GM18526 (cell line): ENCODE results near the gene COX6B2.

Experiments
- POLR2A ChIP-seq: IDR thresholded peaks from 3 replicates; pipeline ENCODE4 v1.6.1; 2011; ENCODE audit not compliant: insufficient read length; ENCODE audit errors: extremely low read depth

Gene COX6B2

DNA sequence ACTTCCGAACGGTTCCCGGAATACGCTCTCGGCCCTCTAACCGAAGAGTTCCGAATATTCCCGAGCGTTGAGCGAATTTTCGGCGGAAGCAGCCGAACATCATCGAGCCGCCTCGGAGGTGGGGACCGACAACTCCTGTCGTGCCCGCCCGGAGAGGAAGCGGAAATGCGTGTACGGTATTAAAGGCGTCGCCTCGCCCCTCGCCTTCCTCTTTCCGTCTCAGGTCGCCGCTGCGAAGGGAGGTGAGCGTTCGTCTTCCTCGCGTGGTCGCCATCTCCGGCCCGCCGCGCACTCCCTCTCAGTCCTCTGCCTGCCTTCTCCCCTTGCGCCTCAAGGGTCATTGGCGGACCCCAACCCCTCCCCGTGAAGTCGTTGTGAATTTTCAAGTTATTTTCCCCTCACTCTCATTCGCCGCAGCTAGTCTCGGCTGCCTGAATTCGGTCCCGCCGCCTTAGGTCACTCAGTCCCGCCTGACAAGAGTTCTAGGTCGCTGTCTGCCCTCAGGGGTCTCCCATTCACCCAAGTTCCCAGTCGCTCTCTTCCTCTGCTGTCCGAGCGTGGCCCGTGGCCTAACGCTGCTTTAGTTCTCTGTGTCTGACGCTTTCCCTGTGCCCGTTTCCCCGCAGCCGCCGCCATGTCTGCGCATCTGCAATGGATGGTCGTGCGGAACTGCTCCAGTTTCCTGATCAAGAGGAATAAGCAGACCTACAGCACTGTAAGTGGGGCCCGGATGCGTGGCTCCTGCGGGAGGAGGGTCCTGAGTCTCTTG is 31.4 kb upstream of the COX6B2 start, which contains the start of gene RPL28:
Gene RPL28, plus strand, starts transcription at position 209 of the 769 bp plus-strand sequence. Its CDS starts 426 bp downstream, at position 635.
- TF ChIP-seq POLR2A, result peak; percentile 100

DNA sequence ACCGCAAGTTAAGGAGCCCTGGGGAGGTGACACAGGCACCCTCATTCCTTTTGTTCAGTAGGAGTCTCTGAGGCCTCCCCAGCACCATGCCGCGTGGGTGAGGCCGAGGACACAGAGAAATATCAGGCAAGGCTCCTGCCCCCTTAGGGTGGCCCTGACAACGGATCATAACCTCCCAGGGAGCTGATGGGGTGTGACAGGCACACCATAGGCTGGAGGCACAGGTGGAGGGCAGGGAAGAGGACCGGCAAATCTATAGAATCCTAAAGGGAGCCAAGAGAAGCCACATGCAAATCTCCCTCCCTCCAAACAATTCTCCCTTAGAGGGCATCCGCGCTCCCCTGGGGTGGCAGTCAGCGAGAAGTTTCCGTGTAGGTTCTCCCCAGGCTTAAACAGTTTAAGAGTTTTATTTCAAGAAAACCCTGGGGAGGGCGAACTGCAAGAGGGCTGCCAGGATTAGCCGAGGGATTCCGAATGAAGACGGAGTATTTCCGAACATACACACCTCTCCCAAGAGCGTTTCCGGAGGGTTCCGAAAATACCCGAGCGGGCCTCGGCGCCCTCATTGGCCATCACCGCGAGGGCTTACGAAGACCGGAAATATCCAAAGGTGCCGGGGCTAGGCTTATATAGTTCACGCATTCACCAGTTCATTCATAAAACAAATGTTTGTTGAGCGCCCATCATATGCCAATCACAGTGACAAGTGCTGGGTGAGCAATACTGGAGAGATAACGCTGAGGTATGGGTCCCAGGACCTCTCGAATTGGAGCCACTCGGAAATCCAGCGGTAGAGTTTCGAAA is 30.6 kb upstream of the COX6B2 start:
- TF ChIP-seq POLR2A, result no peak

DNA sequence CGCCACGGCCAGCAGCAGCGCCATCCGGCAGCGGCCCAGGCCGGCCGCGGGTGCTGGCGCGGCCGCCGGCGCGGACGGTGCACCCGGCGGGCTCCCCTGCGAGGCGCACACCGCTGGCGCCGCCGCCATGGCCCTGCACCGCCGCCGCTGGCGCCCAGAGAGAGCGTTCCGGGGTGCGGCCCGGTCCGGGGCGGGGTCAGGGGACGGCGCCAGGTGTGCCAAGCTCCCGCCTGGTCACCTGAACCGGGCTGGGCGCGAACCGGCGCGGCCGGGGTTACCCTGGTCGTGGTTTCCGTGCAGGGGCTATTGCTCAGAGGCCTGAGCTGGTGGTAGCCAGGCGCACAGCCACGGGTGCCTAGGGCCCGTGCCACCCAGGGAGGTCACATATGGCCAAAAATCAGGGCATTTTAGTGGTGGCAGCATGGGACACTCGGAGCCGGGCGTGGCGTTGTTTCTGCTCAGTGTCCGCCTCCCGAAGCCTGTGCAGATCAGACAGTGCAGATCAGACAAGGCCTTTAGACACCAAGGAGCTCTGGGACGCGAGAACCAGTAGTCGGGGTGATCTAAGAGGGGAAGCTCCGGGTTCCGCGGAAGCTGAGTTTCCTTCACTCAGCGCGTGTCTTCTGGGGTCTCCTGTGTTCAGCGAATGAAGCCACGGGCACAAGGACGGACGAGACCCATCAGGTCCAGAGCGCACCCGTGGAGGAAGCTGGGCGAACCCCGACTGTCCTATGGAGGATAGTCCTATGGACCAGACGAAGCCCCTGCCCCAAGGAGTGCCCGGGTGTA is 29.8 kb upstream of the COX6B2 start, which contains the start of gene TMEM238:
Gene TMEM238, minus strand, starts transcription at position 162 of the 789 bp plus-strand sequence. Its CDS starts 33 bp downstream, at position 129.
- TF ChIP-seq POLR2A, result peak; percentile 19

DNA sequence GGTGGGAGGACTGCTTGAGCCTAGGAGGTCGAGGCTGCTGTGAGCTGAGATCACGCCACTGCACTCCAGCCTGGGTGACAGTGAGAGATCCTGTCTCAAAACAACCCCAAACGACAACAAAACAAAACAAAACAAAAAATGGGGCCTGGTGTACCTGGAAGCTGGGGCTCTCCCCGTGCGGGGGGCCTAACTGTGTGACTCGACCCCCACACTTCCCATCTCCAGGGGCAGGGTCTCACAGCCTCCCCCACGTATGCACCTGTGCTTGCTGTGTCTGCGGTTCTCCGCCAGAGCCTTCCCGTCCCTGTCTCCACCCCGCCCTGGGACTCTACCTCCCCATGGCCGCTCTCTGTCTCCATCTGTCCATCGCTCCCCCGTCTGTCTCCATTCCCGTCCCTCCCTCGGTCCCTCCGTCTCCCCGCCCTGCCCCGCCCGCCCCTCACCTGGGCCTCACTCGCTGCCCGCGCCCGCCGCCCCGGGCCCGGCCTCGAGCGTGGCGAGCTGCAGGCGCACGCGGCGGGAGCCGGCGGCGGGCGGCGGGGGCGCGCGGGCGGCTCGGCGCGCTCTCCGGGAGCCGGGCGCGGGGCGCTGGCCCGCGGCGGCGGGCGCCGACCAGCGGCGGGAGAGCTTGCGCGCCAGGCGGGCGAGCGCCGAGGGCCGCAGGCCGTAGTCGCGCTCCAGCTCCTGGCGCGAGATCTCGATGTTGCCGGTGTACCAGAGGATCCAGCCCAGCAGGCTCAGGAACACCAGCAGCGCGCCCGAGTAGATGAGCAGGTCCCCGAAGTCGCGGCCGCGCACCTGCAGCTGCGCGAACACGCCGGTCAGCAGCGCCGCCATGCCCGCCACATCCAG is 29.0 kb upstream of the COX6B2 start:
- TF ChIP-seq POLR2A, result no peak

DNA sequence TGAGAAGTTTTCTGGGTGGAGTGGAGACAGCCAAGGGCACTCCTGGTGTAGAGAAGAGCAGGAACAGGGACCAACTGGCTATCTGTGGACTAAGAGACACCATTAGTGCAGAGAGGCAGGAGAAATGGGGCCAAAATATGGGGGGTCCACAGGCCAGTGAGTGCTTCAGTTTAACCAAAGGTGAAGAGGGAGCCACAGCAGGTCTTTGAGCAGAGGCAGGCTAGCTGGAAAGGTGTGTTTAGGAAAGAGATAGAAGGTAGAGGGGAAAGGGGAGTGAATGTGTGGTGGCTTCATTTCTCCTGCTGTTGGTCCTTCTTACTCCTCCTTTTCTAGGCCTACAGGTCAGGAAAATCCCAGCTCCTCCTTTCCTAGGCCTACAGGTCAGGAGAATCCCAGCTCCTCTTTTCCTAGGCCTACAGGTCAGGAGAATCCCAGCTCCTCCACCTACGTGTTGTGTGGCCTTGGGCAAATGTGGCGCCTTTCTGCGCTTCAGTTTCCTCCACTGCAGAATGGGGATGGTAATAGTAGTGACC is 28.1 kb upstream of the COX6B2 start:
- TF ChIP-seq POLR2A, result no peak

DNA sequence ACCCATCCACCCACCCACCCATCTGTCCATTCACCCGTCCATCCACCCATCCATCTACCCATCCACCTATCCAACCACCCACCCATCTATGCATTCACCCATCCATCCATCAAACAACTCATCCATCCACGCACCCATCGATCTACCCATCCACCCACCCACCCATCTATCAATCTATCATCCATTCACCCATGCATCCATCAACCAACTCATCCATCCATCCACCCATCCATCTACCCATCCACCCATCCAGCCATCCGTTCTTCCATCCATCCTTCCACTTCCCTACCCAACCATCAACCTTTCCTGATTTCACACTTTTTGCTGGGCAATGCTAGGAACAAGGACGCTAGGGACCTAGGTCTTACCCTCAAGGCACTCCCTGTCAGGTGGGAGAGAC is 27.5 kb upstream of the COX6B2 start:
- TF ChIP-seq POLR2A, result no peak

DNA sequence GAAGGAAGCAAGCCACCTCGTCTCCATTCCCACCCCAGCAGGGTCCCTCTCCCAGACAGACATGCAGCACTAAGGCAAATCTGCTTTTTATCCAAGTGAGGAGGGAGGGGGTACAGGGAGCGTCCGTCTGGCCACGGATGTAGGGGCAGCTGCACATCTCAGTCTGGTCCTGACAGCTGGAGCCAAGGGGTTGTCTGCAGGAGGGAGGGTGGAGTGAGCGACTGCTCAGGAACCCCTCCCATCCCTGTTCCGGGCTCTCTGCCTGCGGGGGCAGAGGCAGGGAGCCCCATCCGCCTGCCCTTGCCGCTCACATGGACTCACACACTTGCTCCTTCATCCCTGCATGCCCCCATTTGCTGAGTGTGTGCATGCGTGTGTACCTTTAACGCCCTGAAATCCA is 24.7 kb upstream of the COX6B2 start:
- no peak for TF ChIP-seq POLR2A

DNA sequence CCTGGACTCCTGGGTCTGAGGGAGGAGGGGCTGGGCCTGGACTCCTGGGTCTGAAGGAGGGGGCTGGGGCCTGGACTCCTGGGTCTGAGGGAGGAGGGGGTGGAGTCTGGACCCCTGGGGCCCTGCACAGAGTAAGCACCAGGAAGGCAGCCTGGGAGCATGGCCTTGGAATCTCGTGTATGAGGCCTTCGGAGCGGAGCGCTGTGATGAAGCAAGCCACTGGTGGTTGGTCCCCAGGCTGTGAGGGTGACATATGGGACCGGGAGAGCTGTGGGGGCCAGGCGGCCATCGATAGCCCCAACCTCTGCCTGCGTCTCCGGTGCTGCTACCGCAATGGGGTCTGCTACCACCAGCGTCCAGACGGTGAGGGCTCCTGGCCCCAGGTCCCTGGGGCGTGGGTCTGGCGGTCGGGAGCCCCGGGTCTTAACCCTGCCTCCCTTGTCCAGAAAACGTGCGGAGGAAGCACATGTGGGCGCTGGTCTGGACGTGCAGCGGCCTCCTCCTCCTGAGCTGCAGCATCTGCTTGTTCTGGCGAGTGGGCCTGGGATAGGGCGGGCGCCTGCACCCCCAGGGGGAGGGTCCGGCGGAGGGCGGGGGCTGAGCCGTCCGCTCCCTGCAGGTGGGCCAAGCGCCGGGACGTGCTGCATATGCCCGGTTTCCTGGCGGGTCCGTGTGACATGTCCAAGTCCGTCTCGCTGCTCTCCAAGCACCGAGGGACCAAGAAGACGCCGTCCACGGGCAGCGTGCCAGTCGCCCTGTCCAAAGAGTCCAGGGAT is 23.0 kb upstream of the COX6B2 start:
- no peak for TF ChIP-seq POLR2A

DNA sequence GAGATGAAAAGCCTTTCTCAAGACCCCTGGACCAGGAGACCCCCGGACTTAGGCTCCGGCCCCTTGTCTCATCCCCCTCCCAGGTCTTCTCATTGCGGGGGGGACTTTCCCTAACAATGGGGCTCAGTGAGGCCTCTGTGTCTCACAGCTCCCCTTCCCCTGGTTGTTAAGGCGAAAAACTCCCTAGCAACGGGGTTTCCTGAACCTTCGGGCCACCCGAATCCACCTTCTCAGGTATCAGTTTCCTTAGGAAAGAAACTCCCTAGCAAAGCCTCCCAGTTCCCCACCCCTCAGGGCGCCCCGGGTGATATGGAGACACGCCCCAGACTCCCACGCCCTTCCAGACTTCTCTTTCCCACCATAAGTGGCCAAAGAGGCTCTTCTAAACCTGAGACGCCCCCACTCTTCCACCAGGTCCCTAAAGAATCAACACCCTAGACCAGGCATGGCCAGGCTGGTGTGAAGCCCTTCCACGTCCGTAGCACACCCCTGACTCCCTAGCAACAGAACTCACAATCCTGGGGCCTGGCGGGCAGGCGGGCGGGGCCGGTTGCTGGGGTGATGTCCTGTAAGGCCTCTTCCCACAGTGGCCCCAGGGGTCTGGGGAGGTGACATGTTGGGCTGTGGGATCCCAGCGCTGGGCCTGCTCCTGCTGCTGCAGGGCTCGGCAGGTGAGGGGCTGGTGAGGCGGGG is 21.9 kb upstream of the COX6B2 start, which contains the start of gene TMEM190:
Gene TMEM190, plus strand, starts transcription at position 586 of the 693 bp plus-strand sequence. Its CDS starts 28 bp downstream, at position 614.
- no peak for TF ChIP-seq POLR2A

DNA sequence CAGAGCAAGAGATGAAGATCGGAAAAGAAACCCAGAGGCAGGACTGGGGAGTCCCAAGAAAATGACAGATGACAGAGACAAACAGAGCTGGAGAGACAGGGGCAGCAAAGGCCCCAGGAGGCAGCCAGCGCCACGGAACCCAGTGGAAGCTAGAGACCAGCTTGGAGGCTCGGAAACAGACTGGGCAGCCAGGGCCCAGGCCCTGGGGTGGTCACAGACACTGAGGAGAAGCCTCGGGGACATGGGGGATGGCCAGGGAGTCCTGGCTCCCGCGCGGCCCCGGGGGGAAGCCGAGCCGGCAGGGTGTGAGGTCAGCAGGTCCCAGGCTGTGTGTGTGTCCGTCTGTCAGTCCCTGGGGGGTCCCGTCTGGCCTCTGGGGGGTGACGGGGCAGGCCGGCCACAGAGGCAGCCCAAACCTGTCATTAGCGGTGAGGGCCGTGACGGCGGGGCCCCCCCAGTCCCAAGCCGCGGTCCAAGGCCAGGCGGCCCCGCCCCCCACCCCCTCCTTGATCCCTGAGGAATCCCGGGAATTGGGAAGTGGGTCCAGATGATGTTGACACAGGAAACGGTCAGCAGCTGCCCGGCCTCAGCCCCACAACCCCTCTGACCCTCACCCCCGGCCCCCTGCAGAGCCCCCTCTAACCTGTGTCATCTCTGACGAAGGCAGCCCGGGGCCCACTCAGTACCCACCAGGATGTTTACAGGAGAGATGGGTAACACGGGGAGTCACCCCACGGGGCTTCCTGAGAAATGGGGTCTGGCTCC is 19.7 kb upstream of the COX6B2 start:
- TF ChIP-seq POLR2A, result no peak

DNA sequence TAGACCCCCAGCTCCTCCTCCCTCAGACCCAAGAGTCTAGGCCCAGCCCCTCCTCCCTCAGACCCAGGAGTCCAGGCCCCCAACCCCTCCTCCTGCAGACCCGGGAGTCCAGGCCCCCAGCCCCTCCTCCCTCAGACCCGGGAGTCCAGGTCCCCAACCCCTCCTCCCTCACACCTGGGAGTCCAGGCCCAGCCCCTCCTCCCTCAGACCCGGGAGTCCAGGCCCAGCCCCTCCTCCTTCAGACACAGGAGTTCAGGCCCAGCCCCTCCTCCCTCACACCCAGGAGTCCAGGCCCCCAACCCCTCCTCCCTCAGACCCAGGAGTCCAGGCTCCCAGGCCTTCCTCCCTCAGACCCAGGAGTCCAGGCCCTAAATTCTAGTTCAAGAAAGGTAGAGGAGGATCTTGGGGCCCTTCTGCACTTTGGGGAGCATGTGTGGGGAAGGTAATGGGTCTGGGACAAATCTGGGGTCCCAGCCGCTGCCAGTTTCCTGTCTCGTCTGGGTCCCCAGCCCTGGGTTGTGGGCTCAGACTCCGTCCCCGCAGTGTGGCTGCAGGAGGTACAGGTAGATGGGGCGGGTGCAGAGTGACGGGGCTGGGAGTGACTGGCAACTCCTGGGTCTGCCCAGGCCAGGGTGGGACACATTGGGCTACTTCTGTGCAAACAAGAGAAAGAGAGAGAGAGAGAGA is 18.9 kb upstream of the COX6B2 start:
- no peak for TF ChIP-seq POLR2A

DNA sequence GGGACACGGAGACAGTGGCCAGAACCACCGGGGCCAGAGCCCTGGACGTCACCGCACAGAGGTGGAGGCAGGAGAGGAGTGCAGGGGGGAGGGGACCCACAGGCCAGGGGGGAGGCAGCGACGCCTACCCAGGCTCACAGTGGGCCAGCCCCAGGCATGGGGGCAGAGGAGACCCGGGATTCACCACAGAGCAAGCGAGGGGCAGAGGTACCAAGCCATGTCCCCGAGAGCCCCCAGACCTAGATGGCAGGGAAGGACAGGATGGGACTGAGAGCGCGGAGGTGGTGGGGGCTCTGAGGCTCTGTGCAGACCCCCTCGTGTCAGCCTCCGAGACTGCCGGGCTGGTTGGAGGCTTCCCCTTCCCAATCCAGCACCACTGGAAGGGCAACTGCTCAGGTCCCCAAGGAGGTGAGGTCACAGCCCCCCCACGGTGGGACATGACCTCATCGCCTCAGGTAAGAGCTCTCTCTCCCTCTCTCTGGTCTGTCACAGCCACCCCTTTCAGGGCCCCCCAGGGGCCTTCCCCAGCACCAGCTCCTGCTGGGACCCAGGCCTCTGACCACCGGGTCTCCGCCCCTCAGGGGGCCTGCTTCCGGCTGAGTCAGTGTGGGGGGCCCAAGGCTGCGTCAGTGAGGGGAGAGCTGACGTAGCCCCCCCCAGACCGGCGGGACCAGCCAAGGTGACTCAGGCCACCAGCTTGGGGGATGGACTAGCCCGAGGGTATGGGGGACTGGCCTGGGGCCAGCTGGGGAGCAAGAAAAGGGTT is 18.0 kb upstream of the COX6B2 start:
- no peak for TF ChIP-seq POLR2A
